ENCODE measurements around the gene TTC28.

Gene TTC28

GRCh38 chr22:28021998-28022660 lies 657.5 kb downstream of the TTC28 start:
- Histone ChIP-seq H3K4me3 (ENCODE audit: insufficient read depth, low read depth, low read length, poor library complexity, severe bottlenecking) (no peak overlapping the region), H3K27me3 (replicated peaks; ENCODE audit: control insufficient read depth, insufficient read depth, low read length, poor library complexity, severe bottlenecking) (no peaks in the 10 kb centered on the region), H3K36me3 (ENCODE audit: control insufficient read depth, insufficient read depth, low read length) (no peaks in the 10 kb centered on the region), H3K9me3 (ENCODE audit: control insufficient read depth, low read length) (no peaks in the 10 kb centered on the region), H3K27ac (ENCODE audit: insufficient read depth, low read length, poor library complexity, severe bottlenecking) (no peak overlapping the region), H3K4me1 (ENCODE audit: control insufficient read depth, insufficient read depth, low read length, poor library complexity, severe bottlenecking) (no peaks in the 10 kb centered on the region)
- no peak for DNase-seq

- Histone ChIP-seq H3K36me3 (ENCODE audit: control insufficient read depth, insufficient read depth, low read length) (no peaks in the 10 kb centered on the region), H3K9me3 (ENCODE audit: control insufficient read depth, low read length) (no peaks in the 10 kb centered on the region), H3K27ac (ENCODE audit: insufficient read depth, low read length, poor library complexity, severe bottlenecking) (no peak overlapping the region), H3K27me3 (replicated peaks; ENCODE audit: control insufficient read depth, insufficient read depth, low read length, poor library complexity, severe bottlenecking) (no peaks in the 10 kb centered on the region), H3K4me3 (ENCODE audit: insufficient read depth, low read depth, low read length, poor library complexity, severe bottlenecking) (no peak overlapping the region), H3K4me1 (ENCODE audit: control insufficient read depth, insufficient read depth, low read length, poor library complexity, severe bottlenecking) (no peaks in the 10 kb centered on the region)
- DNase-seq: no peak
Observed at GRCh38 chr22:28021116-28021997, 658.3 kb downstream of the TTC28 start.

GRCh38 chr22:28019881-28020861 lies 659.5 kb downstream of the TTC28 start:
- no peaks in the 10 kb centered on the region for H3K4me1 ChIP-seq (ENCODE audit: control insufficient read depth, insufficient read depth, low read length, poor library complexity, severe bottlenecking)
- H3K4me3 ChIP-seq (ENCODE audit: insufficient read depth, low read depth, low read length, poor library complexity, severe bottlenecking): no peak overlapping the region
- peak; percentile 8 to 15 (median 9) for DNase-seq
- H3K9me3 ChIP-seq (ENCODE audit: control insufficient read depth, low read length): no peaks in the 10 kb centered on the region
- H3K36me3 ChIP-seq (ENCODE audit: control insufficient read depth, insufficient read depth, low read length): no peaks in the 10 kb centered on the region
- H3K27ac ChIP-seq (ENCODE audit: insufficient read depth, low read length, poor library complexity, severe bottlenecking): no peak overlapping the region
- H3K27me3 ChIP-seq (replicated peaks; ENCODE audit: control insufficient read depth, insufficient read depth, low read length, poor library complexity, severe bottlenecking): no peaks in the 10 kb centered on the region

- no peaks in the 10 kb centered on the region for H3K4me1 ChIP-seq (ENCODE audit: control insufficient read depth, insufficient read depth, low read length, poor library complexity, severe bottlenecking)
- no peaks in the 10 kb centered on the region for H3K36me3 ChIP-seq (ENCODE audit: control insufficient read depth, insufficient read depth, low read length)
- H3K27me3 ChIP-seq (replicated peaks; ENCODE audit: control insufficient read depth, insufficient read depth, low read length, poor library complexity, severe bottlenecking): no peaks in the 10 kb centered on the region
- no peak for DNase-seq
- H3K4me3 ChIP-seq (ENCODE audit: insufficient read depth, low read depth, low read length, poor library complexity, severe bottlenecking): no peak overlapping the region
- no peaks in the 10 kb centered on the region for H3K9me3 ChIP-seq (ENCODE audit: control insufficient read depth, low read length)
- H3K27ac ChIP-seq (ENCODE audit: insufficient read depth, low read length, poor library complexity, severe bottlenecking): no peak overlapping the region
Observed at GRCh38 chr22:28019360-28019759, 660.3 kb downstream of the TTC28 start.

- H3K9me3 ChIP-seq (ENCODE audit: control insufficient read depth, low read length): no peaks in the 10 kb centered on the region
- DNase-seq: no peak
- no peaks in the 10 kb centered on the region for H3K27me3 ChIP-seq (replicated peaks; ENCODE audit: control insufficient read depth, insufficient read depth, low read length, poor library complexity, severe bottlenecking)
- H3K4me1 ChIP-seq (ENCODE audit: control insufficient read depth, insufficient read depth, low read length, poor library complexity, severe bottlenecking): no peaks in the 10 kb centered on the region
- no peak overlapping the region for H3K27ac ChIP-seq (ENCODE audit: insufficient read depth, low read length, poor library complexity, severe bottlenecking)
- no peaks in the 10 kb centered on the region for H3K36me3 ChIP-seq (ENCODE audit: control insufficient read depth, insufficient read depth, low read length)
- no peak overlapping the region for H3K4me3 ChIP-seq (ENCODE audit: insufficient read depth, low read depth, low read length, poor library complexity, severe bottlenecking)
Observed at GRCh38 chr22:28018461-28018927, 661.1 kb downstream of the TTC28 start.

GRCh38 chr22:28017859-28018258 lies 661.8 kb downstream of the TTC28 start:
- Histone ChIP-seq H3K4me3 (ENCODE audit: insufficient read depth, low read depth, low read length, poor library complexity, severe bottlenecking) (no peak overlapping the region), H3K27me3 (replicated peaks; ENCODE audit: control insufficient read depth, insufficient read depth, low read length, poor library complexity, severe bottlenecking) (no peaks in the 10 kb centered on the region), H3K36me3 (ENCODE audit: control insufficient read depth, insufficient read depth, low read length) (no peaks in the 10 kb centered on the region), H3K4me1 (ENCODE audit: control insufficient read depth, insufficient read depth, low read length, poor library complexity, severe bottlenecking) (no peaks in the 10 kb centered on the region), H3K9me3 (ENCODE audit: control insufficient read depth, low read length) (no peaks in the 10 kb centered on the region), H3K27ac (ENCODE audit: insufficient read depth, low read length, poor library complexity, severe bottlenecking) (no peak overlapping the region)
- DNase-seq: no peak

- Histone ChIP-seq H3K4me3 (ENCODE audit: insufficient read depth, low read depth, low read length, poor library complexity, severe bottlenecking) (no peak overlapping the region), H3K36me3 (ENCODE audit: control insufficient read depth, insufficient read depth, low read length) (no peaks in the 10 kb centered on the region), H3K27me3 (replicated peaks; ENCODE audit: control insufficient read depth, insufficient read depth, low read length, poor library complexity, severe bottlenecking) (no peaks in the 10 kb centered on the region), H3K9me3 (ENCODE audit: control insufficient read depth, low read length) (no peaks in the 10 kb centered on the region), H3K27ac (ENCODE audit: insufficient read depth, low read length, poor library complexity, severe bottlenecking) (no peak overlapping the region), H3K4me1 (ENCODE audit: control insufficient read depth, insufficient read depth, low read length, poor library complexity, severe bottlenecking) (no peaks in the 10 kb centered on the region)
- no peak for DNase-seq
Observed at GRCh38 chr22:28017558-28017820, 662.2 kb downstream of the TTC28 start.

GRCh38 chr22:28016781-28017557 lies 662.7 kb downstream of the TTC28 start:
- Histone ChIP-seq H3K9me3 (ENCODE audit: control insufficient read depth, low read length) (no peaks in the 10 kb centered on the region), H3K4me1 (ENCODE audit: control insufficient read depth, insufficient read depth, low read length, poor library complexity, severe bottlenecking) (no peaks in the 10 kb centered on the region), H3K27me3 (replicated peaks; ENCODE audit: control insufficient read depth, insufficient read depth, low read length, poor library complexity, severe bottlenecking) (no peaks in the 10 kb centered on the region), H3K27ac (ENCODE audit: insufficient read depth, low read length, poor library complexity, severe bottlenecking) (no peak overlapping the region), H3K4me3 (ENCODE audit: insufficient read depth, low read depth, low read length, poor library complexity, severe bottlenecking) (no peak overlapping the region), H3K36me3 (ENCODE audit: control insufficient read depth, insufficient read depth, low read length) (no peaks in the 10 kb centered on the region)
- DNase-seq: no peak
